ENCODE data around the gene VIPAS39.

VIPAS39 gene

GRCh38 chr14:77495334-77495733 is 37.9 kb upstream of the VIPAS39 start:
- no peak overlapping the region for H3K4me2 ChIP-seq (ENCODE audit: low read depth, low read length, poor library complexity, severe bottlenecking)
- H3K9me2 ChIP-seq (replicated peaks; ENCODE audit: low read depth, low read length): no peaks in the 10 kb centered on the region
- H3K4me3 ChIP-seq (ENCODE audit: low read length, poor library complexity, severe bottlenecking): no peak overlapping the region
- H3K9me3 ChIP-seq (ENCODE audit: insufficient read depth, low read depth, low read length): no peaks in the 10 kb centered on the region
- H3K4me1 ChIP-seq (ENCODE audit: insufficient read depth, low read length, poor library complexity, severe bottlenecking): no peaks in the 10 kb centered on the region
- H3K36me3 ChIP-seq (ENCODE audit: insufficient read depth, low read length): no peaks in the 10 kb centered on the region
- H3F3A ChIP-seq (ENCODE audit: low read depth): no peaks in the 10 kb centered on the region
- TF ChIP-seq EZH2phosphoT487 (IDR thresholded peaks at IDR 0.05; ENCODE audit: borderline replicate concordance): no peak
- TF ChIP-seq CTCF (conservative IDR thresholded peaks at IDR 0.05; ENCODE audit: low read length): no peak
- no peak overlapping the region for H2AFZ ChIP-seq (ENCODE audit: low read length)
- H3K9ac ChIP-seq (ENCODE audit: low read depth, low read length, poor library complexity, severe bottlenecking): no peak overlapping the region
- no peaks in the 10 kb centered on the region for H4K20me1 ChIP-seq (ENCODE audit: insufficient read depth, low read length, poor library complexity, severe bottlenecking)
- no peaks in the 10 kb centered on the region for H3K79me2 ChIP-seq (ENCODE audit: insufficient read depth, low read length)
- no peaks in the 10 kb centered on the region for H3K27me3 ChIP-seq (ENCODE audit: insufficient read depth, low read length, poor library complexity, severe bottlenecking)

- H3F3A ChIP-seq (ENCODE audit: low read depth): no peaks in the 10 kb centered on the region
- no peaks in the 10 kb centered on the region for H3K36me3 ChIP-seq (ENCODE audit: insufficient read depth, low read length)
Measured at GRCh38 chr14:77491056-77491455, 33.7 kb upstream of the VIPAS39 start.

GRCh38 chr14:77490347-77490986 is 33.1 kb upstream of the VIPAS39 start:
- Histone ChIP-seq H3K4me2 (ENCODE audit: low read depth, low read length, poor library complexity, severe bottlenecking) (no peak overlapping the region), H3F3A (ENCODE audit: low read depth) (no peaks in the 10 kb centered on the region), H3K79me2 (ENCODE audit: insufficient read depth, low read length) (no peaks in the 10 kb centered on the region), H3K36me3 (ENCODE audit: insufficient read depth, low read length) (no peaks in the 10 kb centered on the region), H4K20me1 (ENCODE audit: insufficient read depth, low read length, poor library complexity, severe bottlenecking) (no peaks in the 10 kb centered on the region), H3K4me1 (ENCODE audit: insufficient read depth, low read length, poor library complexity, severe bottlenecking) (no peaks in the 10 kb centered on the region), H3K9me2 (replicated peaks; ENCODE audit: low read depth, low read length) (no peaks in the 10 kb centered on the region), H3K27me3 (ENCODE audit: insufficient read depth, low read length, poor library complexity, severe bottlenecking) (no peaks in the 10 kb centered on the region), H3K9ac (ENCODE audit: low read depth, low read length, poor library complexity, severe bottlenecking) (no peak overlapping the region), H3K9me3 (ENCODE audit: insufficient read depth, low read depth, low read length) (no peaks in the 10 kb centered on the region), H2AFZ (ENCODE audit: low read length) (no peak overlapping the region), H3K4me3 (ENCODE audit: low read length, poor library complexity, severe bottlenecking) (no peak overlapping the region)
- TF ChIP-seq EZH2phosphoT487 (IDR thresholded peaks at IDR 0.05; ENCODE audit: borderline replicate concordance): no peak
- no peak for TF ChIP-seq CTCF (conservative IDR thresholded peaks at IDR 0.05; ENCODE audit: low read length)

More at GRCh38 chr14:77491056-77491455, 33.7 kb upstream of the VIPAS39 start:
- H3K79me2 ChIP-seq (ENCODE audit: insufficient read depth, low read length): no peaks in the 10 kb centered on the region
- TF ChIP-seq CTCF (conservative IDR thresholded peaks at IDR 0.05; ENCODE audit: low read length) (no peak), EZH2phosphoT487 (IDR thresholded peaks at IDR 0.05; ENCODE audit: borderline replicate concordance) (no peak)
- H3K9me3 ChIP-seq (ENCODE audit: insufficient read depth, low read depth, low read length): no peaks in the 10 kb centered on the region
- no peak overlapping the region for H3K4me3 ChIP-seq (ENCODE audit: low read length, poor library complexity, severe bottlenecking)
- H3K4me1 ChIP-seq (ENCODE audit: insufficient read depth, low read length, poor library complexity, severe bottlenecking): no peaks in the 10 kb centered on the region
- H3K4me2 ChIP-seq (ENCODE audit: low read depth, low read length, poor library complexity, severe bottlenecking): no peak overlapping the region
- no peaks in the 10 kb centered on the region for H4K20me1 ChIP-seq (ENCODE audit: insufficient read depth, low read length, poor library complexity, severe bottlenecking)
- H3K9me2 ChIP-seq (replicated peaks; ENCODE audit: low read depth, low read length): no peaks in the 10 kb centered on the region
- no peak overlapping the region for H3K9ac ChIP-seq (ENCODE audit: low read depth, low read length, poor library complexity, severe bottlenecking)
- H2AFZ ChIP-seq (ENCODE audit: low read length): no peak overlapping the region
- no peaks in the 10 kb centered on the region for H3K27me3 ChIP-seq (ENCODE audit: insufficient read depth, low read length, poor library complexity, severe bottlenecking)

All from Loucy (cell line).